HEK293T (cell line): ENCODE results near the gene GNB1L.
"Not testable (repeated sequence)": the region's sequence is repeated elsewhere in the genome, so short reads cannot be mapped to it uniquely, and the experiment has no call there.

Experiments
- CTCF ChIA-PET: fragments of 350-600 bp; formaldehyde crosslinking; extraction: SDS; loops from one replicate; lab custom pipeline; 2021; ENCODE audit warnings: antibody characterized with exemption, inconsistent platforms; lab: Yijun Ruan, JAX
- POLR2A ChIA-PET: fragments of 350-600 bp; formaldehyde crosslinking; extraction: SDS; loops from one replicate; lab custom pipeline; 2020; ENCODE audit warnings: antibody characterized with exemption, inconsistent platforms; lab: Yijun Ruan, JAX
- DNase-seq: peaks from one replicate; pipeline ENCODE4 v3.0.0; 2012; ENCODE audit warnings: mixed read lengths; ENCODE audit errors: extremely low spot score
- ARNT ChIP-seq: fragments of 450-650 bp; IDR thresholded peaks from 2 replicates; pipeline ENCODE4 v1.6.1; 2017; ENCODE audit warnings: mild to moderate bottlenecking
- BHLHE40 ChIP-seq: fragments of 450-650 bp; IDR thresholded peaks from 2 replicates; pipeline ENCODE4 v1.6.1; 2016; ENCODE audit warnings: mild to moderate bottlenecking, moderate library complexity, borderline replicate concordance
- CTBP1 ChIP-seq: fragments of 450-650 bp; IDR thresholded peaks from 2 replicates; pipeline ENCODE4 v1.6.1; 2016; ENCODE audit warnings: borderline replicate concordance
- ELF4 ChIP-seq: fragments of 450-650 bp; IDR thresholded peaks from 2 replicates; pipeline ENCODE4 v1.6.1; 2017; ENCODE audit warnings: antibody characterized with exemption
- FOXA1 ChIP-seq: fragments of 450-650 bp; IDR thresholded peaks from 2 replicates; pipeline ENCODE4 v1.6.1; 2016; ENCODE audit warnings: mild to moderate bottlenecking
- FOXK2 ChIP-seq: fragments of 450-650 bp; IDR thresholded peaks from 2 replicates; pipeline ENCODE4 v1.6.1; 2016; ENCODE audit warnings: mild to moderate bottlenecking
- FOXM1 ChIP-seq: fragments of 450-650 bp; IDR thresholded peaks from 2 replicates; pipeline ENCODE4 v1.6.1; 2017; ENCODE audit warnings: mild to moderate bottlenecking, borderline replicate concordance
- HDGF ChIP-seq: fragments of 450-650 bp; IDR thresholded peaks from 2 replicates; pipeline ENCODE4 v1.6.1; 2017; ENCODE audit warnings: antibody characterized with exemption, borderline replicate concordance
- L3MBTL2 ChIP-seq: fragments of 450-650 bp; conservative IDR thresholded peaks from 2 replicates; pipeline ENCODE4 v1.6.1; 2016; ENCODE audit warnings: mild to moderate bottlenecking
- LEF1 ChIP-seq: fragments of 450-650 bp; IDR thresholded peaks from 2 replicates; pipeline ENCODE4 v1.6.1; 2017; ENCODE audit warnings: mild to moderate bottlenecking, borderline replicate concordance
- NFRKB ChIP-seq: fragments of 450-650 bp; IDR thresholded peaks from 2 replicates; pipeline ENCODE4 v1.6.1; 2016; ENCODE audit warnings: mild to moderate bottlenecking, moderate library complexity
- SP1 ChIP-seq: fragments of 450-650 bp; IDR thresholded peaks from 2 replicates; pipeline ENCODE4 v1.6.1; 2017
- SUZ12 ChIP-seq: fragments of 450-650 bp; IDR thresholded peaks from 2 replicates; pipeline ENCODE4 v1.6.1; 2016; ENCODE audit warnings: mild to moderate bottlenecking
- TARDBP ChIP-seq: fragments of 450-650 bp; IDR thresholded peaks from 2 replicates; pipeline ENCODE4 v1.6.1; 2016
- ZNF384 ChIP-seq: fragments of 450-650 bp; IDR thresholded peaks from 2 replicates; pipeline ENCODE4 v1.6.1; 2016
- TF ChIP-seq, protein P1 (sequence below): fragments of 450-650 bp; IDR thresholded peaks from 2 replicates; pipeline ENCODE4 v1.6.1; 2016

The GNB1L gene

DNA sequence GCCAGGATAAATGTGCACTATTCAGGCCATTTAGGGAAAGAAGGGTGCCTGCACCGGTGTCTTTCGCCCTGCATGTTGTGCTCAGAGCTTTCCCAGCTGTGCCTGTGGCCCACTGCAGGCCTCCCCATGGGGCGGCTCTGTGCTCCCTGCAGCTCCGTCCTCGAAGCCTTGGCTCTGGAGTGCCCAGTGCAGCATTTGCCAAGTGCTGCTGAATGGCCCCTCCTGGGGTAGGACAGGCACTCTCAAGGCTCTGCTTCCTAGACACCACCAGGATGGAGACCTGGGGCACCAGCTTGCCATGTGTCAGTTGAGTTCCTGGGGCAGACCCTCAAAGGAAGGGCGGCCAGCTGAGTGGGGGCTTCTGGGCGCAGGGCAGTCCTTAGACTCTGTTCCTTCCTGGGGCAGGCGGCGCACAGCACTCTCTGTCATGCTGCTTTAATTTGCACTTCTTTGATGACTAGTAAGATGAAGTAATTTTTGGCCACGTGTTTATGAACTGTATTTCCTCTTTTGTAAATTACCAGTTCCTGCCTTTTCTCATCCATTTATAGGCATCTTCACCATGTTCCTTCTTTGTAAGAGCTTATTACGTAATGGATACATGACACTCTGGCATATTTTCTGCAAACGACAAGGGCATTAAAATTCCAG lies 32.1 kb upstream of the GNB1L start:
- CTCF ChIA-PET = interaction anchor here (1.1 kb wide), 1 partner anchor 156 kb away, joined by 3 read pairs; no protein-coding TSS in a partner anchor

DNA sequence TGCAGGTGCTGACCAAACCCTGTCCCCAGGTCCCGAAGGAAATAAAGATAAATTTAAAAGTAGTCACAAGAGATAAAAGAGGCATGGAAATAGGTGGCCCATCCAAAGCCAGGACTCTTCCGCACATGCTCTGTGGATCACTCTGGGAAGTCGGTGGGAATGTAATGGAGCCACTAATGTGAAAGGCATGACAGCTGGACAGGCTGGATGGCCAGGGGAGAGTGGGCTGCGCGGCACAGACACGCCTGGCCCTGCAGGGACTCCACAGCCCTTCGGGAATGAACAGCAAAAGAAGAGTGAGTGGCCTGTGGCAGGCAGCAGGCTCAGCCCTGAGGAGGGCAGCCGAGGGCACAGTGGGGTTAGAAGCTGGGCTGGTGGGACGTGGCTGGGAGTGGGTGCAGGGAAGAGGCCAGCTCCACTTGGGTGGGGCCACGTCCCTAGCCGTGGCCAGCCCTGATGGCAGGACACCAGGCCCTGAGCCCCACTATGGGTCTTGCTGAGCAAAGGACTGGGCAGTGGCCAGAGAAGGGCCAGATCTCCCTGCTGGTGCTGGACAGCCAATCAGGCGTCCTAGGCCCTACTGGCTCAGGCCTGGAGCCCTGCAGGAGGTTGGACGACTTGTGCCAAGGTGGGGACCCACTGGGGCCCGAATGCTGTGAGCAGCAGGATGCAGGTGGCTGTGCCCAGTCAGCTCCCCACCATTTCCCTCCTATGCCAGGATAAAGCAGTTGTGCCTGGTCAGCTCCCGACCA lies 31.3 kb upstream of the GNB1L start:
- no peak for DNase-seq
- ChIA-PET POLR2A (interaction anchor here (2.3 kb wide), 1 partner anchor 31 kb away, joined by 12 read pairs; the partner anchor contains the start of genes GNB1L and RTL10), CTCF (no interaction called here)
- TF ChIP-seq BHLHE40 (no peak), ELF4 (no peak), FOXK2 (no peak), FOXA1 (no peak), TARDBP (no peak), SP1 (no peak), SUZ12 (no peak), ARNT (no peak), NFRKB (no peak), L3MBTL2 (no peak), CTBP1 (no peak), LEF1 (no peak), ZNF384 (no peak), FOXM1 (no peak), HDGF (no peak)
- TF ChIP-seq, protein P1, sequence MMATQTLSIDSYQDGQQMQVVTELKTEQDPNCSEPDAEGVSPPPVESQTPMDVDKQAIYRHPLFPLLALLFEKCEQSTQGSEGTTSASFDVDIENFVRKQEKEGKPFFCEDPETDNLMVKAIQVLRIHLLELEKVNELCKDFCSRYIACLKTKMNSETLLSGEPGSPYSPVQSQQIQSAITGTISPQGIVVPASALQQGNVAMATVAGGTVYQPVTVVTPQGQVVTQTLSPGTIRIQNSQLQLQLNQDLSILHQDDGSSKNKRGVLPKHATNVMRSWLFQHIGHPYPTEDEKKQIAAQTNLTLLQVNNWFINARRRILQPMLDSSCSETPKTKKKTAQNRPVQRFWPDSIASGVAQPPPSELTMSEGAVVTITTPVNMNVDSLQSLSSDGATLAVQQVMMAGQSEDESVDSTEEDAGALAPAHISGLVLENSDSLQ = no peak

More for the DNA sequence above, 32.1 kb upstream of the GNB1L start:
- TF ChIP-seq SUZ12 (no peak), FOXM1 (no peak), NFRKB (no peak), ZNF384 (no peak), SP1 (no peak), L3MBTL2 (no peak), TARDBP (no peak), ELF4 (no peak), LEF1 (no peak), HDGF (no peak), FOXA1 (no peak), FOXK2 (no peak), BHLHE40 (no peak), CTBP1 (no peak), ARNT (no peak)
- TF ChIP-seq, protein P1 = no peak
- POLR2A ChIA-PET = interaction anchor here (0.8 to 2.3 kb wide), 2 partner anchors 31 to 55 kb away, joined by 3 to 12 read pairs; partner anchors contain the start of genes COMT, GNB1L, RTL10 and TXNRD2
- no peak for DNase-seq

DNA sequence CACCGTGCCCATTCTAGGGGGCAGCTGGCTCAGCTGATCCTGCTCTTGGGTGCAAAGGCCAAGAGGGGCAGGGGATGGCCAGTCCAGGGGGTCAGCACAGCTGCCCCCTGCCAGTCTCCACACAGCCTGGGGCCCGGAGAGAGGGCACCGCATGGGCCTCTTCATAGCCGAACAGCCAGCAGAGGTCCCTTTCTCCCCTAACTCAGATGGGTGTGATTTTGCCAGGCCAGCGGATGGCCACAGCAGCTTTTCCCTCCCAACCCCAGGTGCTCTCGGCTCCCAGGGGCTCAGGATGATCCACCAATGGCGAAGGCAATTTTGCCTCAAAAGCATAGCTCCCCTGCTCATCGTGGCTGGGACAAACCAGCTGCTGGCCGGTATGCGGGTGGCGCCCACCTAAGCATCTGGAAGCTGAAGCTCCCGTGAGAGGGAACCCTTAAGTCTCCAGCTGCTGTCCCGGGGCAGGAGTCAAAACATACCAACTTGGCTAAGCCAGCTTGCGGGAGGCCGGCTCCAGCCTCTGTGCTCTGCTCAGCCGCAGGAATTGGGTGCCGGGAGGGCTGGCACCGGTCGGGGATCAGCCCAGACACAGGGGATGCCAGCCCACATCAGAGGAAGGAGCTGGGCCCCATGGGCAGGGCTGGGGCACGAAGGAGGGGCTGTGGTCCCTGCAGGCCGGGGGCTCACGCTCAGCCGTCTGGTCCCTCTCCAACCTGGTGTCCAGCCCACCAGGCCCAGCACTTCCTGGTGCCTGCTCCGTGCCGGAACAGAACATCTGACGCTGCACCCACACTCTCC lies 30.5 kb upstream of the GNB1L start:
- ChIA-PET CTCF (interaction anchor here (0.6 kb wide), 1 partner anchor 287 kb away, joined by 3 read pairs; no protein-coding TSS in a partner anchor), POLR2A (no interaction called here)
- DNase-seq = no peak
- no peak for TF ChIP-seq BHLHE40
- TF ChIP-seq ARNT = no peak
- no peak for TF ChIP-seq FOXM1
- no peak for TF ChIP-seq HDGF
- TF ChIP-seq FOXK2 = no peak
- TF ChIP-seq FOXA1 = no peak
- TF ChIP-seq LEF1 = no peak

DNA sequence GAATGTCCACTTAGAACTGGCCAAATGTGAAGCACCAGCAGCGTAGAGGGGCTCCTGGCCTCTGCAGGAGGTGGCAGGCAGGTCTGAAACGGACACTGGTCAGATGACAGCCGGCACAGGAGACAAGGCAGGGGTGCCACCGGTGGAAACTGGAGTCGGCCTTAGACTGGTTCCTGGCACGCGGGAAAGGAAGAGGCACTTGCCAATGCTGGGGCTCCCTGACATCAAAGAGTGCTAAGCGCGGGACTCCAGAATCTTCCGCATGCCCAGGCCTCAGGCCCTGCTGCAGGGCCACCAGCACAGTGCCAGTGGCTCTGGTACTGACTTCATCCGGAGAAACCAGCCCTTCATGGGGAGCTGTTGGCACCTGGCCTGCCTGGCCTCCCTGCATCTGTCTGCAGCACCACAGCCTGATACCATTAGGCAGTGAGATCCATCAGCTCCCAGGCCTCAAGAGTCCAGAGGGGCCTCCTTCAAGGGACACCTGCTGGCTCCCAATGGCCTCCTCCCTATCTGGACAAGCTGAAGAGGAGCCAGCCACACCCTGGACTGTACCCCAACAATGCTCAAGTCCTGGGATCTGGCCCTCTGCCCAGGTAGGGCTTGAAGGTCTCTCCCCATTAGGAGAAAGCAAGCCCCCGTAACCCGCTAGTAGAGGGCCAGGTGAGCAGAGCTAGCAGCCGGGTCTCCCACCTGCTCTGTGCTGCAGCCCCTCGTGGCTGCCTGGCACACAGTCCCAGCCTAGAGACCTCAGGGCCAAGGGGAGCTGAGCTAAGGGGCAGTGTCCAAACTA lies 29.7 kb upstream of the GNB1L start:
- TF ChIP-seq FOXA1 (no peak), LEF1 (no peak), FOXM1 (no peak), FOXK2 (no peak), ARNT (no peak), SP1 (no peak), BHLHE40 (no peak), CTBP1 (no peak), TARDBP (no peak), ELF4 (no peak)
- TF ChIP-seq, protein P1 = no peak
- ChIA-PET CTCF (interaction anchor here (0.6 kb wide), 2 partner anchors 22 to 288 kb away, joined by 3 read pairs; no protein-coding TSS in a partner anchor), POLR2A (no interaction called here)
- DNase-seq = no peak

DNA sequence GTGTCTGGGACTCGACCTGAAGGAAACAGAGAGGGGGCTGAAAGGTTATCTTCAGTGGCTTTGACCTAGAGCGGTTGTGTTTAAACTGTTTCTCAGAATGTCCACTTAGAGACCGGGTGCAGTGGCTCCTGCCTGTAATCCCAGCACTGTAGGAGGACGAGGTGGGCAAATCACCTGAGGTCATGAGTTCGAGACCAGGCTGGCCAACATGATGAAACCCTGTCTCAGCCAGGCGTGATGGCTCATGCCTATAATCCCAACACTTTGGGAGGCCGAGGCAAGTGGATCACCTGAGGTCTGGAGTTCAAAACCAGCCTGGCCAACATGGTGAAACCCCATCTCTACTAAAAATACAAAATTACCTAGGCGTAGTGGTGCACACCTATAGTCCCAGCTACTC lies 28.8 kb upstream of the GNB1L start:
- CTCF ChIA-PET, POLR2A ChIA-PET, DNase-seq: not testable (repeated sequence)
